CD8-positive, alpha-beta memory T cell (primary cell): ENCODE data around the gene EXOC2. TPM values are rescaled to one million over a fixed set of nuclear protein-coding genes. Genes with fewer than 3 reads are reported as not detected.

Source experiments
- CTCF ChIA-PET: fragments of 350-600 bp; sonication (Branson Sonifier 250); formaldehyde crosslinking; loops from one replicate; lab custom pipeline; 2021; ENCODE audit warnings: antibody characterized with exemption; lab: Charles Lee
- POLR2A ChIA-PET: fragments of 350-600 bp; sonication (Branson Sonifier 250); formaldehyde crosslinking; loops from one replicate; lab custom pipeline; 2021; ENCODE audit warnings: antibody characterized with exemption; lab: Charles Lee
- DNase-seq, 5 donors: peaks; one replicate each; pipeline versions ENCODE4 v3.0.0 to v3.0.0-alpha.2; 2020 to 2022; ENCODE audit warnings: mixed read lengths in 1 of 5
- H3K27ac ChIP-seq: one replicate; pipeline ENCODE4 v1.7.0; 2013; ENCODE audit warnings: low read depth, mild to moderate bottlenecking, low read length, moderate library complexity
- H3K27me3 ChIP-seq: 2 replicates; pipeline ENCODE4 v1.7.0; 2013; ENCODE audit warnings: low read length, mild to moderate bottlenecking; ENCODE audit not compliant: insufficient read depth, poor library complexity, severe bottlenecking
- H3K36me3 ChIP-seq: 2 replicates; pipeline ENCODE4 v1.7.0; 2013; ENCODE audit warnings: mild to moderate bottlenecking, low read length, moderate library complexity; ENCODE audit not compliant: insufficient read depth
- H3K4me1 ChIP-seq: 2 replicates; pipeline ENCODE4 v1.7.0; 2013; ENCODE audit warnings: mild to moderate bottlenecking, low read length, moderate library complexity; ENCODE audit not compliant: insufficient read depth
- H3K4me3 ChIP-seq: 2 replicates; pipeline ENCODE4 v1.7.0; 2013; ENCODE audit warnings: mild to moderate bottlenecking, low read length
- H3K9me3 ChIP-seq: 2 replicates; pipeline ENCODE4 v1.7.0; 2013; ENCODE audit warnings: mild to moderate bottlenecking, low read length
- H3K27ac Mint-ChIP-seq, 8 donors: one replicate each; pipeline ENCODE4 v1.8.0; 2020 to 2021; ENCODE audit warnings: mixed read lengths in 8 of 8, mild to moderate bottlenecking in 6 of 8, inconsistent platforms in 3 of 8, moderate library complexity in 3 of 8
- H3K27me3 Mint-ChIP-seq, 2 donors: one replicate each; pipeline ENCODE4 v1.8.0; 2020 to 2021; ENCODE audit warnings: mixed read lengths in 2 of 2, mild to moderate bottlenecking in 1 of 2, moderate library complexity in 1 of 2
- H3K36me3 Mint-ChIP-seq, 3 donors: one replicate each; pipeline ENCODE4 v1.8.0; 2020 to 2021; ENCODE audit warnings: mixed read lengths in 3 of 3, inconsistent platforms in 1 of 3, mild to moderate bottlenecking in 1 of 3
- H3K4me1 Mint-ChIP-seq, 3 donors: one replicate each; pipeline ENCODE4 v1.8.0; 2020 to 2021; ENCODE audit warnings: mixed read lengths in 3 of 3, inconsistent platforms in 1 of 3, mild to moderate bottlenecking in 1 of 3
- H3K4me3 Mint-ChIP-seq, 7 donors: one replicate each; pipeline ENCODE4 v1.8.0; 2020 to 2021; ENCODE audit warnings: mixed read lengths in 7 of 7, mild to moderate bottlenecking in 6 of 7, moderate library complexity in 4 of 7, inconsistent platforms in 2 of 7
- H3K9me3 Mint-ChIP-seq, 5 donors: one replicate each; pipeline ENCODE4 v1.8.0; 2020 to 2022; ENCODE audit warnings: mixed read lengths in 5 of 5, mild to moderate bottlenecking in 3 of 5, moderate library complexity in 2 of 5, inconsistent platforms in 1 of 5
- polyA plus RNA-seq: library from polyadenylated mRNA; unstranded; fragments of 300-500 nt; fragmentation: Illumina TruSeq; gene quantifications from one replicate; pipeline ENCODE4 v1.2.3, GENCODE V29; 2021
- total RNA-seq, 2 experiments: library from RNA; stranded (reverse); gene quantifications; one replicate each; pipeline ENCODE4 v1.2.3, GENCODE V29; 2021

EXOC2 gene
- total and polyA plus RNA-seq, 3 experiments from 2014 or later, result 41.5 to 44.6 (median 43.1) TPM

DNA sequence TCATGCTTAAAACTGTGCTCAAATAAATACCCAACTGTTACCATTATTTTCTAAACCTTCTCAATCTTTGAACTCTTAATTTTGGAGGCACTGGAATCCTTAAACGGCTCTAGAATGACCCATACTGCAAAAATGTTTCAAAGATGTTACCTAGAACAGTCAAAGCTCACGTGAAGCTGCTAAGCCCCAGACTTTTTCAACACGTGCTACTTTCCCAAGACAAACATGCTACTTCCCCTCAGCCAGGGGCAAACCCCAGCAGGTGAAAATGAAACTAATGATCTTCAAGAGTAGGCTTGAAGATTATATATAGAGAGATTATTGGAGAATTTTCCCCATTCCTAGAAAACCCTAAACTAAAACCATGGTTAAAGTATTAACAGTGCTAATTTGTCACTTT lies 64.2 kb downstream of the EXOC2 start:
- H3K27ac ChIP-seq, result no peak overlapping the region
- H3K36me3 ChIP-seq, result peaks cover 4% of the 10 kb centered on the region
- no peaks in the 10 kb centered on the region for H3K27me3 ChIP-seq
- no peaks in the 10 kb centered on the region for H3K27me3 Mint-ChIP-seq
- H3K4me3 Mint-ChIP-seq, result peak overlapping the region in 2 of 7 donors; percentile 7 to 35
- peak overlapping the region; percentile 8 to 65 (median 52) for H3K27ac Mint-ChIP-seq
- no peak overlapping the region for H3K4me3 ChIP-seq
- peaks cover 14 to 35% (median 30%) of the 10 kb centered on the region in 3 donors for H3K4me1 Mint-ChIP-seq
- H3K4me1 ChIP-seq, result peaks cover 10% of the 10 kb centered on the region
- ChIA-PET CTCF (interaction anchor here (1.4 kb wide), 1 partner anchor 51 kb away, joined by 3 read pairs; no protein-coding TSS in a partner anchor), POLR2A (interaction anchor here (0.5 kb wide), 1 partner anchor 74 kb away, joined by 3 read pairs; no protein-coding TSS in a partner anchor)
- H3K9me3 ChIP-seq, result no peaks in the 10 kb centered on the region
- H3K36me3 Mint-ChIP-seq, result peaks cover 3 to 74% (median 17%) of the 10 kb centered on the region in 3 donors
- no peaks in the 10 kb centered on the region for H3K9me3 Mint-ChIP-seq
- no peak for DNase-seq

DNA sequence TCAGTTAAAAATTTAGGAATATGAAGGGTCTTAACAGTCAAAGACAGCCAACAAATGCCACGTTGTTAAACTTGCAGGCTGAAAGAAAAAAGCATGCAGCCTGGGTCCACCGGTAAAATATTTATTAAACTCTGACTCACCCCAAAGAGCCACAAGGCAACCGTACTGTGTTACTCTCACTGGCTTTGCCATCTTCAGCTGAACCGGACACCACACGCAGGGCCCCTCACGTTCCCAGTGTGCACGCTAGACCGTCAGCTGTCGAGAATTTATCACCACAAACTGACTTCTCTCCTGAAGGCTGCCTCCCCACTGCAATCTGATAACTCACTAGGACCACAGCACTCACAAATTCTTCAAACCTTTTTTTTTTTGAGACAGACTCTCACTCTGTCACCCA lies 66.7 kb downstream of the EXOC2 start:
- Mint-ChIP-seq H3K4me3 (no peak overlapping the region), H3K4me1 (peaks cover 19 to 30% (median 24%) of the 10 kb centered on the region in 3 donors), H3K27me3 (no peaks in the 10 kb centered on the region), H3K36me3 (peaks cover 0 to 80% (median 19%) of the 10 kb centered on the region in 3 donors), H3K9me3 (no peaks in the 10 kb centered on the region), H3K27ac (peak overlapping the region in 2 of 8 donors; percentile 43 to 65)
- peaks cover 10% of the 10 kb centered on the region for H3K36me3 ChIP-seq
- H3K27me3 ChIP-seq, result no peaks in the 10 kb centered on the region
- H3K27ac ChIP-seq, result no peak overlapping the region
- peaks cover 10% of the 10 kb centered on the region for H3K4me1 ChIP-seq
- H3K9me3 ChIP-seq, result no peaks in the 10 kb centered on the region
- no peak overlapping the region for H3K4me3 ChIP-seq
- CTCF ChIA-PET, result no interaction called here
- POLR2A ChIA-PET, result no interaction called here
- DNase-seq, result no peak

GRCh38 chr6:624979-625378 lies 68.0 kb downstream of the EXOC2 start:
- H3K36me3 ChIP-seq, result peaks cover 10% of the 10 kb centered on the region
- no peak overlapping the region for H3K27ac ChIP-seq
- POLR2A ChIA-PET, result no interaction called here
- peaks cover 10% of the 10 kb centered on the region for H3K4me1 ChIP-seq
- peaks cover 19 to 35% (median 23%) of the 10 kb centered on the region in 3 donors for H3K4me1 Mint-ChIP-seq
- no peaks in the 10 kb centered on the region for H3K9me3 ChIP-seq
- H3K27me3 Mint-ChIP-seq, result no peaks in the 10 kb centered on the region
- H3K27me3 ChIP-seq, result no peaks in the 10 kb centered on the region
- no peak overlapping the region for H3K4me3 ChIP-seq
- no peaks in the 10 kb centered on the region for H3K9me3 Mint-ChIP-seq
- H3K27ac Mint-ChIP-seq, result peak overlapping the region in 1 of 8 donors; percentile 66
- peaks cover 0 to 84% (median 24%) of the 10 kb centered on the region in 3 donors for H3K36me3 Mint-ChIP-seq
- no peak overlapping the region for H3K4me3 Mint-ChIP-seq
- CTCF ChIA-PET, result interaction anchor here (1.2 kb wide), 1 partner anchor 97 kb away, joined by 3 read pairs; no protein-coding TSS in a partner anchor
- no peak for DNase-seq

DNA sequence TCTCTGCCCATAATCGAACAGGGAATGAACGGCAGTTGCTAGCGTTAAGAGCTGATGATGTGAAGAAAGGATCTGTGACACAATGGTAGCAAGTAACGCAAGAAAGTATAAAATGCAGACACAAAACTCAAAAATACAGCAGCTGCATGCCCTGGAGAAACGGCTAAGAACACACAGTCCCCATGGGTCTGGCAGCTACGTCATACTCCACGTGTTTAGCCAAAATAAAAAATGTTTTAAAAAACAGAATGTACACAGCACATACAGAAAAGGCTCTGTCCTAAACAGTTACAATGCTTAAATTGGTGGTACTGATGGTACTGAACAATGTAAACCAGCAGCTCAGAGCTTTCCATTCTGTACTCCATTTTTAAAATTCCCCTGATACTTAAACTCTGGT lies 70.5 kb downstream of the EXOC2 start:
- Mint-ChIP-seq H3K4me1 (peaks cover 4 to 25% (median 7%) of the 10 kb centered on the region in 3 donors), H3K27ac (peak overlapping the region in 2 of 8 donors; percentile 21 to 42), H3K27me3 (no peaks in the 10 kb centered on the region), H3K4me3 (no peak overlapping the region), H3K36me3 (peaks cover 0 to 81% (median 28%) of the 10 kb centered on the region in 3 donors), H3K9me3 (no peaks in the 10 kb centered on the region)
- Histone ChIP-seq H3K4me3 (no peak overlapping the region), H3K9me3 (no peaks in the 10 kb centered on the region), H3K27ac (no peak overlapping the region), H3K36me3 (peaks cover 10% of the 10 kb centered on the region), H3K4me1 (no peaks in the 10 kb centered on the region), H3K27me3 (no peaks in the 10 kb centered on the region)
- no peak for DNase-seq
- ChIA-PET CTCF (interaction anchor here (1.4 kb wide), 1 partner anchor 99 kb away, joined by 3 read pairs; no protein-coding TSS in a partner anchor), POLR2A (no interaction called here)

DNA sequence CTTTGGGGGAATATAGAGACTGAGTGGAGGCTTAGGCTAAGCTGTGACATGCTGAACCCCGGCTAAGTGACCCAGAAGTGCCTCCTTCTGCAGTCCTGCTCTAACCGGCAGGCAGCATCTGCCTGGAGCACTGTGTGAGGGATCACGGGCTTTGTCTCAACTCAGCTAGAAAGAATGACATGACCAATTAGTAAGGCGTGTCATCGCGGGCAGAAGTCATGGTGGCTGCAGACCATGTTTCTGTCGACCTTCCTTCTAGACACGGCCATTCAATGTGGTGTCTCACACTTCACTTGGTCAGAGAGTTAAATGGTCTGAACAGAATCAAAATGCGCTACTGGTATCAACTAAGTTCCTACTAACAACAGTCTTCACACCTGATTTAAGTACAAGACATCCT lies 71.0 kb downstream of the EXOC2 start:
- Histone ChIP-seq H3K4me1 (no peaks in the 10 kb centered on the region), H3K9me3 (no peaks in the 10 kb centered on the region), H3K4me3 (no peak overlapping the region), H3K27me3 (no peaks in the 10 kb centered on the region), H3K27ac (no peak overlapping the region), H3K36me3 (peaks cover 5% of the 10 kb centered on the region)
- no peak for DNase-seq
- Mint-ChIP-seq H3K27me3 (no peaks in the 10 kb centered on the region), H3K9me3 (no peaks in the 10 kb centered on the region), H3K4me3 (no peak overlapping the region), H3K4me1 (peaks cover 4 to 25% (median 7%) of the 10 kb centered on the region in 3 donors), H3K27ac (no peak overlapping the region), H3K36me3 (peaks cover 0 to 83% (median 32%) of the 10 kb centered on the region in 3 donors)
- ChIA-PET POLR2A (no interaction called here), CTCF (interaction anchor here (1.4 kb wide), 1 partner anchor 100 kb away, joined by 3 read pairs; no protein-coding TSS in a partner anchor)

- H3K27me3 ChIP-seq, result no peaks in the 10 kb centered on the region
- no peak overlapping the region for H3K27ac ChIP-seq
- peak overlapping the region in 1 of 7 donors; percentile 48 for H3K4me3 Mint-ChIP-seq
- no peaks in the 10 kb centered on the region for H3K27me3 Mint-ChIP-seq
- H3K4me1 ChIP-seq, result no peaks in the 10 kb centered on the region
- H3K9me3 ChIP-seq, result no peaks in the 10 kb centered on the region
- H3K36me3 ChIP-seq, result peaks cover 5% of the 10 kb centered on the region
- H3K4me3 ChIP-seq, result no peak overlapping the region
- POLR2A ChIA-PET, result no interaction called here
- no peak for DNase-seq
- CTCF ChIA-PET, result no interaction called here
- peaks cover 4 to 25% (median 7%) of the 10 kb centered on the region in 3 donors for H3K4me1 Mint-ChIP-seq
- H3K27ac Mint-ChIP-seq, result peak overlapping the region in 2 of 8 donors; percentile 1 to 71
- H3K36me3 Mint-ChIP-seq, result peaks cover 0 to 78% (median 31%) of the 10 kb centered on the region in 3 donors
- H3K9me3 Mint-ChIP-seq, result no peaks in the 10 kb centered on the region
Measured at GRCh38 chr6:620950-621349, 72.0 kb downstream of the EXOC2 start.

DNA sequence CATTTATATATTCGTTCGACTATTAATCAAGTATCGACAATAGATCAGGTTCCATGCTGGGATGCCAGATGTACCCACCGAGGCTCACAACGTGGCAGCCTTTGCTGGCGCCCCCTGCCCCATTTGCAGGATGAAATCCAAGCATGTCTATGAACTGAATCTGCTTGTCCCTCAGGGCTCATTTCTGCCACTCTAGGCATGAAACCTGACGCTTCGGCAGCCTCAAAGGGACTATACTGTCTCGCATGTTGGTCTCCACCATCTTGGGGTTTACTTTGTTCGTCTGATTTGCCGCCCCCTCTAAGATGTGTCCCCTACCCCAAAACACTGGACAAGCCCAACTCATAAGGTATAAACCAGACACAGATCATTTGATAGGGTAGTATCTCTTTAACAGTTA lies 72.8 kb downstream of the EXOC2 start:
- no peak overlapping the region for H3K27ac ChIP-seq
- no peaks in the 10 kb centered on the region for H3K4me1 ChIP-seq
- H3K27me3 ChIP-seq, result no peaks in the 10 kb centered on the region
- ChIA-PET CTCF (no interaction called here), POLR2A (no interaction called here)
- peaks cover 5% of the 10 kb centered on the region for H3K36me3 ChIP-seq
- no peaks in the 10 kb centered on the region for H3K9me3 ChIP-seq
- Mint-ChIP-seq H3K4me1 (peaks cover 4 to 17% (median 5%) of the 10 kb centered on the region in 3 donors), H3K36me3 (peaks cover 0 to 78% (median 27%) of the 10 kb centered on the region in 3 donors), H3K9me3 (no peaks in the 10 kb centered on the region), H3K4me3 (no peak overlapping the region), H3K27me3 (no peaks in the 10 kb centered on the region), H3K27ac (peak overlapping the region in 1 of 8 donors; percentile 7)
- no peak for DNase-seq
- no peak overlapping the region for H3K4me3 ChIP-seq

DNA sequence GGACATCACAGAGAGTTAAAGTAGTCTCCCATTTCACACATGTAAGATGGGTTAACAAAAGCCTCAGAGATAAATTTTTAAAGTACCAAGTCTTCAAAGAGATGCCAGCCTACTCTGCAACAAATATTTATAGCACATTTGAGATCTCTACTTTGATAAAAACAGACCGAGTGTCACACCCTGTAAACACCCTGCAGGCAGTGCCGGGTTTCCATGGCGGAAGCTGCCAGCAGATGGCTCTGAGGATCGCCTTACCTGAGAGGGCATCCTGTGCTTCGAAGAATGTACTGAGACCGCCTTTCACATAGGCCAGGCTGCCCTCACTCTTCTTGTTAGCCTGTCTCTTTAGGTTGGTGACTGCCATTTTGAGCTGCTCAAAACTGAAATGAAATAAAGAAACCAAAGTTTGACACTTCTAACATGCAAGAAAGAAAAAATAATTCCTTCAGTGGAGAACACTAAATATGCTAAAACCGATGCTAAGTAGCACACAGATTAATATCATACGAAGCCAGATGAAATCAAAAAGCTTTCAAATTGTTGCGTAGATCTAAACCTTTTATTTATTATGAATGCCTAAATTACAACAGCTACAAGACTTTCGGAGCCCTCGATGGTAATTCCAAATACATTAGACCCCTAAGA lies 75.4 kb downstream of the EXOC2 start:
- H3K4me1 ChIP-seq, result no peaks in the 10 kb centered on the region
- H3K9me3 ChIP-seq, result no peaks in the 10 kb centered on the region
- H3K27ac ChIP-seq, result no peak overlapping the region
- H3K4me3 ChIP-seq, result no peak overlapping the region
- H3K27me3 Mint-ChIP-seq, result no peaks in the 10 kb centered on the region
- peak in 1 of 5 donors; percentile 46 for DNase-seq
- no peak overlapping the region for H3K4me3 Mint-ChIP-seq
- no peaks in the 10 kb centered on the region for H3K9me3 Mint-ChIP-seq
- H3K27me3 ChIP-seq, result no peaks in the 10 kb centered on the region
- H3K36me3 Mint-ChIP-seq, result peaks cover 0 to 78% (median 25%) of the 10 kb centered on the region in 3 donors
- peak overlapping the region in 3 of 8 donors; percentile 32 to 60 (median 45) for H3K27ac Mint-ChIP-seq
- H3K4me1 Mint-ChIP-seq, result peaks cover 0 to 11% (median 4%) of the 10 kb centered on the region in 3 donors
- peaks cover 12% of the 10 kb centered on the region for H3K36me3 ChIP-seq
- POLR2A ChIA-PET, result no interaction called here
- CTCF ChIA-PET, result interaction anchor here (1.3 to 2.0 kb wide), 3 partner anchors 10 to 104 kb away, joined by 4 to 6 read pairs (median 5); no protein-coding TSS in a partner anchor
